Measurements from ENCODE around the gene NF2. TPM values are rescaled to one million over a fixed set of nuclear protein-coding genes. Genes with fewer than 3 reads are reported as not detected.
A peak's percentile ranks its signal among the peaks of the same experiment; 100 is the strongest.
"Not testable (repeated sequence)": the region's sequence is repeated elsewhere in the genome, so short reads cannot be mapped to it uniquely, and the experiment has no call there.

The NF2 gene
- total RNA-seq, 1 experiment from 2014 or later: 77.1 TPM

GRCh38 chr22:29593923-29594322 lies 9.5 kb upstream of the NF2 start:
- in situ Hi-C loops (cut with HindIII; ENCODE audit: low sequenced_read_pairs): no loop called here

GRCh38 chr22:29594447-29594846 lies 9.0 kb upstream of the NF2 start:
- DNase-seq (ENCODE audit: low spot score); in situ Hi-C loops (cut with HindIII; ENCODE audit: low sequenced_read_pairs): not testable (repeated sequence)

More at GRCh38 chr22:29593923-29594322, 9.5 kb upstream of the NF2 start:
- DNase-seq (ENCODE audit: low spot score): no peak

GRCh38 chr22:29596408-29596807 lies 7.0 kb upstream of the NF2 start:
- in situ Hi-C loops (cut with HindIII; ENCODE audit: low sequenced_read_pairs): no loop called here
- DNase-seq (ENCODE audit: low spot score): no peak

GRCh38 chr22:29597871-29598683 lies 5.4 kb upstream of the NF2 start:
- DNase-seq (ENCODE audit: low spot score); in situ Hi-C loops (cut with HindIII; ENCODE audit: low sequenced_read_pairs): not testable (repeated sequence)

GRCh38 chr22:29598684-29599020 lies 4.8 kb upstream of the NF2 start:
- in situ Hi-C loops (cut with HindIII; ENCODE audit: low sequenced_read_pairs): no loop called here
- no peak for DNase-seq (ENCODE audit: low spot score)

GRCh38 chr22:29604076-29604360 lies 585 bp downstream of the NF2 start:
- DNase-seq (ENCODE audit: low spot score): peak; percentile 51
- in situ Hi-C loops (cut with HindIII; ENCODE audit: low sequenced_read_pairs): no loop called here

- in situ Hi-C loops (cut with HindIII; ENCODE audit: low sequenced_read_pairs): no loop called here
- DNase-seq (ENCODE audit: low spot score): no peak
Observed at GRCh38 chr22:29605527-29605850, 2.1 kb downstream of the NF2 start.

- no peak for DNase-seq (ENCODE audit: low spot score)
- in situ Hi-C loops (cut with HindIII; ENCODE audit: low sequenced_read_pairs): no loop called here
Observed at GRCh38 chr22:29606320-29606719, 2.9 kb downstream of the NF2 start.

GRCh38 chr22:29607426-29607825 lies 4.0 kb downstream of the NF2 start:
- DNase-seq (ENCODE audit: low spot score): no peak
- in situ Hi-C loops (cut with HindIII; ENCODE audit: low sequenced_read_pairs): no loop called here

GRCh38 chr22:29609139-29609538 lies 5.7 kb downstream of the NF2 start:
- in situ Hi-C loops (cut with HindIII; ENCODE audit: low sequenced_read_pairs): no loop called here
- no peak for DNase-seq (ENCODE audit: low spot score)

GRCh38 chr22:29610780-29611179 lies 7.3 kb downstream of the NF2 start:
- DNase-seq (ENCODE audit: low spot score): no peak
- in situ Hi-C loops (cut with HindIII; ENCODE audit: low sequenced_read_pairs): no loop called here

- in situ Hi-C loops (cut with HindIII; ENCODE audit: low sequenced_read_pairs): no loop called here
- DNase-seq (ENCODE audit: low spot score): no peak
Observed at GRCh38 chr22:29615705-29616327, 12.4 kb downstream of the NF2 start.

GRCh38 chr22:29617922-29618629 lies 14.6 kb downstream of the NF2 start:
- no peak for DNase-seq (ENCODE audit: low spot score)
- in situ Hi-C loops (cut with HindIII; ENCODE audit: low sequenced_read_pairs): no loop called here

GRCh38 chr22:29621761-29622526 lies 18.5 kb downstream of the NF2 start:
- in situ Hi-C loops (cut with HindIII; ENCODE audit: low sequenced_read_pairs): no loop called here
- no peak for DNase-seq (ENCODE audit: low spot score)

GRCh38 chr22:29623059-29623458 lies 19.6 kb downstream of the NF2 start:
- in situ Hi-C loops (cut with HindIII; ENCODE audit: low sequenced_read_pairs): no loop called here
- DNase-seq (ENCODE audit: low spot score): no peak

GRCh38 chr22:29623553-29624169 lies 20.2 kb downstream of the NF2 start:
- no peak for DNase-seq (ENCODE audit: low spot score)
- in situ Hi-C loops (cut with HindIII; ENCODE audit: low sequenced_read_pairs): no loop called here

GRCh38 chr22:29625090-29625825 lies 21.8 kb downstream of the NF2 start:
- in situ Hi-C loops (cut with HindIII; ENCODE audit: low sequenced_read_pairs): no loop called here
- DNase-seq (ENCODE audit: low spot score): peak; percentile 82

- in situ Hi-C loops (cut with HindIII; ENCODE audit: low sequenced_read_pairs): no loop called here
- no peak for DNase-seq (ENCODE audit: low spot score)
Observed at GRCh38 chr22:29626497-29627195, 23.2 kb downstream of the NF2 start.
